ENCODE results near the gene ZNF208.
"Not testable (repeated sequence)": the region's sequence is repeated elsewhere in the genome, so short reads cannot be mapped to it uniquely, and the experiment has no call there.

ZNF208 gene

GRCh38 chr19:21890017-21890416 lies 120.7 kb downstream of the ZNF208 start:
- DNase-seq (ENCODE audit: insufficient read length, low spot score); FAIRE-seq: not testable (repeated sequence)
- peak; percentile 23 for TF ChIP-seq CTCF (IDR thresholded peaks at IDR 0.05; ENCODE audit: insufficient read depth, missing control alignments)

- DNase-seq (ENCODE audit: insufficient read length, low spot score); FAIRE-seq: not testable (repeated sequence)
Measured at GRCh38 chr19:21885516-21885915, 125.2 kb downstream of the ZNF208 start.

GRCh38 chr19:21884786-21885185 lies 126.0 kb downstream of the ZNF208 start:
- not testable (repeated sequence) for FAIRE-seq; DNase-seq (ENCODE audit: insufficient read length, low spot score)

GRCh38 chr19:21883516-21883915 lies 127.2 kb downstream of the ZNF208 start:
- FAIRE-seq (no peak), DNase-seq (ENCODE audit: insufficient read length, low spot score) (no peak)
- no peak for TF ChIP-seq CTCF (IDR thresholded peaks at IDR 0.05; ENCODE audit: insufficient read depth, missing control alignments)
